ENCODE data around the gene TMEM120B. TPM values are rescaled to one million over a fixed set of nuclear protein-coding genes. Genes with fewer than 3 reads are reported as not detected.
"Not testable (repeated sequence)": the region's sequence is repeated elsewhere in the genome, so short reads cannot be mapped to it uniquely, and the experiment has no call there.

Gene TMEM120B
- total RNA-seq, 1 experiment from 2014 or later = 14.2 TPM

- in situ Hi-C loops (cut with HindIII; ENCODE audit: low pct_unique_long_range_greater_than_20kb, low sequenced_read_pairs) = no loop called here
- DNase-seq (ENCODE audit: low read depth, low spot score) = no peak
Observed at GRCh38 chr12:121723200-121723599, 10.6 kb downstream of the TMEM120B start.

DNA sequence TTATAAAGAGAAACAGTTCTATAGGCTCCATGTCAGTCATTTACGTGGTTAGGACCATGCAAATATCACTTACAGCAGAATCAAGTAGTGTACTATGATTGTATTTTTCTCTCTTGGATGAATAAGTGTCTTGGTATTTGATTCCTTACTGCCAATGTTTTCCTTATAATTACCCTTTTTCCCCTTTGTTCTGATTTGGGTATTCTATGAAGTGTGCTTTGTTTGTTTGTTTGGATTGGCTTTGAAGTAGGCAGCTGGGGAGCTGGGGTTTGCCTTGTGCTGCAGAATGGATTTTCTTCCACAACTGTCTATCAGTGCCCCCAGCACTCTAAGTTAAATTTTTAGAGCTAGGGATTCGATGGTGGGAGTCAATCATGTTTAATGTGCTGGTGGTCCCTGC lies 12.4 kb downstream of the TMEM120B start:
- no peak for DNase-seq (ENCODE audit: low read depth, low spot score)
- in situ Hi-C loops (cut with HindIII; ENCODE audit: low pct_unique_long_range_greater_than_20kb, low sequenced_read_pairs) = no loop called here

DNA sequence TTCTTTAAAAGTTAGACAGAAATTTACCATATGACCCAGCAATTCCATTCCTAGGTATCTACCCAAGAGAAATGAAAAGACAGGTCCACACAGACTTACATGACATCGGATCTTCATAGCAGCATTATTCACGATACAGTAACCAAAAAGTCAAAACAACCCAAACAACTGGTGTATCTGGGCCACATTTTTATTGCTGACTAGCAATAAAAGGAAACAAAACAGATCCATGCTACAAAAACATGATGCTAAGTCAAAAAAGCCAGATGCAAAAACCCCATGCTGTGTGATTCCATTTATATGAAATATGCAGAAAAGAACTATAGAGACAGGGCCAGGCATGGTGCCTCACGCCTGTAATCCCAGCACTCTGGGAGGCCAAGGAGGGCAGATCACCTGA lies 12.9 kb downstream of the TMEM120B start:
- in situ Hi-C loops (cut with HindIII; ENCODE audit: low pct_unique_long_range_greater_than_20kb, low sequenced_read_pairs) = no loop called here
- no peak for DNase-seq (ENCODE audit: low read depth, low spot score)

GRCh38 chr12:121729021-121729420 lies 16.5 kb downstream of the TMEM120B start:
- in situ Hi-C loops (cut with HindIII; ENCODE audit: low pct_unique_long_range_greater_than_20kb, low sequenced_read_pairs) = no loop called here
- no peak for DNase-seq (ENCODE audit: low read depth, low spot score)

DNA sequence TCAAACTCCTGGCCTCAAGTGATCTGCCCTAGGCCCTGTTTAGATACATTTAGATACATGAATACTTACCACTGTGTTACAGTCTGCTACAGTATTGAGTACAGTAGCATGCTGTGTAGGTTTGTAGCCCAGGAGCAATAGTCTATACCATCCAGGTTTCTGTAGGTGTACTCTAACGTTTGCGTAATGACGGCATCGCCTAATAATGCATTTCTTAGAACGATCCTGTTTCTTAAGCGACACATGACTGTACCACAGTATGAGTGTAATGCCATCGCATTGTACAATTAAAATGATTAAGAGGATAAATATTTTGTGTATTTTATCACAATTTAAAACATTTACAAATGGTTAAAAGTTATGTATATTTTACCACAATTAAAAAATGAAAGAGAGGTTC lies 18.9 kb downstream of the TMEM120B start:
- in situ Hi-C loops (cut with HindIII; ENCODE audit: low pct_unique_long_range_greater_than_20kb, low sequenced_read_pairs) = no loop called here
- no peak for DNase-seq (ENCODE audit: low read depth, low spot score)

- in situ Hi-C loops (cut with HindIII; ENCODE audit: low pct_unique_long_range_greater_than_20kb, low sequenced_read_pairs) = no loop called here
- no peak for DNase-seq (ENCODE audit: low read depth, low spot score)
Observed at GRCh38 chr12:121733849-121734248, 21.3 kb downstream of the TMEM120B start.

- in situ Hi-C loops (cut with HindIII; ENCODE audit: low pct_unique_long_range_greater_than_20kb, low sequenced_read_pairs) = no loop called here
- DNase-seq (ENCODE audit: low read depth, low spot score) = no peak
Observed at GRCh38 chr12:121738340-121738858, 25.8 kb downstream of the TMEM120B start.

DNA sequence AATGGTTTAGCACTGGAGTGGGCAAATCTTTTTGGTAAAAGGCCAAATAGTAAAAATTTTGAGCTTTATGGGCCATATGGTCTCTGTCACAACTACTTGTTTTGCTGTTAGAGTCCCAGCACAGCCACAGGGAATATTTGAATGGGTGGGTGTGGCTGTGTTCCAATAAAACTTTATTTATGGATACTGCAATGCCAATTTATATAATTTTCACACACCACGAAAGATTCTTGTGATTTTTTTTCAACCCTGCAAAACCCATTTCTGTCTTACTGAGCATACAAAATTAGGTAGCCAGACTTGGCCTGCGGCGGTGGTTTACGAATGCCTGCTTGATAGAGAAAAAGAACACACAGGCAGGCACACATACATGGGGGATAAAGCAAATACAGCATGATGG lies 28.3 kb downstream of the TMEM120B start:
- in situ Hi-C loops (cut with HindIII; ENCODE audit: low pct_unique_long_range_greater_than_20kb, low sequenced_read_pairs) = no loop called here
- no peak for DNase-seq (ENCODE audit: low read depth, low spot score)

DNA sequence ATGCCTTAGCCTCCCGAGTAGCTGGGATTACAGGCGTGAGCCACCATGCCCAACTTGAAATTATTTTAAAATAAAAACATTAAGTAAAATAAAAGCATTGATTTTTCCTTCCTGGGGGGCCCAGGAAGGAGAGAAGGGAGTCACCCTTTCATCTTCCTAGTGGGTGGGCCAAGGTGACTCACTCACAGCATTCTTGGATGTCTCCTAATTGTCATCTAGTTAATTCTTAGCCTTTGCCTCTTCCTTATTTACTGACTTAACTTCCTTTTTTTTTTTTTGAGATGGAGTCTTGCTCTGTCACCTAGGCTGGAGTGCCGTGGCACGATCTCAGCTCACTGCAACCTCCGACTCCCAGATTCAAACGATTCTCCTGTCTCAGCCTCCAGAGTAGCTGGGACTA lies 29.2 kb downstream of the TMEM120B start:
- no peak for DNase-seq (ENCODE audit: low read depth, low spot score)

GRCh38 chr12:121745545-121745944 lies 33.0 kb downstream of the TMEM120B start:
- in situ Hi-C loops (cut with HindIII; ENCODE audit: low pct_unique_long_range_greater_than_20kb, low sequenced_read_pairs); DNase-seq (ENCODE audit: low read depth, low spot score): not testable (repeated sequence)

More for the DNA sequence above, 29.2 kb downstream of the TMEM120B start:
- in situ Hi-C loops (cut with HindIII; ENCODE audit: low pct_unique_long_range_greater_than_20kb, low sequenced_read_pairs) = no loop called here

- DNase-seq (ENCODE audit: low read depth, low spot score) = no peak
- in situ Hi-C loops (cut with HindIII; ENCODE audit: low pct_unique_long_range_greater_than_20kb, low sequenced_read_pairs) = no loop called here
Observed at GRCh38 chr12:121748218-121748570, 35.6 kb downstream of the TMEM120B start.

GRCh38 chr12:121748571-121749265 lies 36.2 kb downstream of the TMEM120B start:
- in situ Hi-C loops (cut with HindIII; ENCODE audit: low pct_unique_long_range_greater_than_20kb, low sequenced_read_pairs) = no loop called here
- DNase-seq (ENCODE audit: low read depth, low spot score) = peak; percentile 18

DNA sequence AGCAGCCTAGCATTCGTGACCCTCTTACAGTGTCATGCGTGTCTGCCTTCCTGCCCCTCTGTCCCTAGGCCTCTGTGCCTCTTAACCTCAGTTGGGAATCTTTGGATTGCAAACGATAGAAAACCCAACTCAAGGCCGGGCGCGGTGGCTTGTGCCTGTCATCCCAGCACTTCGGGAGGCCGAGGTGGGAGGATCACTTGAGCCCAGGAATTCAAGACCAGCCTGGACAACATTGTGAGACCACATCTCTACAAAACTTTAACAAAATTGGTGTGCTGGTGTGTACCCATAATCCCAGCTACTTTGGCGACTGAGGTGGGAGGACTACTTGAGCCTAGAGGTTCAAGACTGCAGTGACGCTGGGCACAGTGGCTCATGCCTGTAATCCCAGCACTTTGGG lies 36.7 kb downstream of the TMEM120B start:
- no peak for DNase-seq (ENCODE audit: low read depth, low spot score)
- in situ Hi-C loops (cut with HindIII; ENCODE audit: low pct_unique_long_range_greater_than_20kb, low sequenced_read_pairs) = no loop called here

GRCh38 chr12:121750507-121750955 lies 38.0 kb downstream of the TMEM120B start:
- in situ Hi-C loops (cut with HindIII; ENCODE audit: low pct_unique_long_range_greater_than_20kb, low sequenced_read_pairs) = no loop called here
- DNase-seq (ENCODE audit: low read depth, low spot score) = no peak

DNA sequence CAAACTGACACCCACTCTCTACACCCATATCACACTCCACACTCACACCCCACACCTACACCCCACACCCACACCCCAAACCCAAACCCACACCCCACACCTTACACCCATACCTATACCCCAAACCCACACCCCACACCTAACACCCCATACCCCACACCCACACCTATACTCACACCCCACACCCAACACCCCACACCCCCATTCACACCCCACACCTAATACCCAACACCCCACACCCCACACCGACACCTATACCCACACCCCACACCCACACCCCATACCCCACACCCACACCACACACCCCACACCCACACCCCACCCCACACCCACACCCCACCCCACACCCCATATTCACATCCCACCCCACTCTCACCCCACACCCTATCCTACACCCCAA lies 38.5 kb downstream of the TMEM120B start:
- in situ Hi-C loops (cut with HindIII; ENCODE audit: low pct_unique_long_range_greater_than_20kb, low sequenced_read_pairs) = no loop called here
- no peak for DNase-seq (ENCODE audit: low read depth, low spot score)

DNA sequence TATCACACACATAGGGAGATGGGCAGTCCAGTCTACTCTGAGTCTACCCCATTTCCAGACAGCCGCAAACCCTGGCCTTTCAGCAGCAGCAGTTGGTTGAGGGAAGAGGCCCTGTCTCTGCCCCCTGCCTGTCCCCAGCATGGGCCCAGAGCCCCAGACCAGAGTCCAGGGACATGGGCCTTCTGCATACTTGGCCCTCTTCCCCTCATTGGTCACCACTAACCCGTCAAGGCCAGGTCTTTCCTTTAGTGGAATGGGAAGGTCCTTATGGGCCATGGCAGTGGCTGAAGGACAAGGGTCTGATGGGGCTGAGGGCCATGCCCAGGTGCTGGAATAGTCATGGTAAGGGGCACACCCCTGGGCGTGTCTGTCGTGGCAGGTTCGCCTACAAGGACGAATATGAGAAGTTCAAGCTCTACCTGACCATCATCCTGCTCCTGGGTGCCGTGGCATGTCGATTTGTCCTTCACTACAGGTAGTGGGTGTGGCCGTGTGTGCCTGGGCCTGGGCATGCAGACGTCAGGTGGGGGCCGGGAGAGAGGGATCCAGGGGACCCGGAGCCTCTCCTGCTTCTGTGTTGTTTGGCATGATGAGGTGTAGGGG lies 39.3 kb downstream of the TMEM120B start:
- no peak for DNase-seq (ENCODE audit: low read depth, low spot score)
- in situ Hi-C loops (cut with HindIII; ENCODE audit: low pct_unique_long_range_greater_than_20kb, low sequenced_read_pairs) = no loop called here

- DNase-seq (ENCODE audit: low read depth, low spot score) = peak; percentile 88
- in situ Hi-C loops (cut with HindIII; ENCODE audit: low pct_unique_long_range_greater_than_20kb, low sequenced_read_pairs) = no loop called here
Observed at GRCh38 chr12:121753844-121754264, 41.3 kb downstream of the TMEM120B start.

DNA sequence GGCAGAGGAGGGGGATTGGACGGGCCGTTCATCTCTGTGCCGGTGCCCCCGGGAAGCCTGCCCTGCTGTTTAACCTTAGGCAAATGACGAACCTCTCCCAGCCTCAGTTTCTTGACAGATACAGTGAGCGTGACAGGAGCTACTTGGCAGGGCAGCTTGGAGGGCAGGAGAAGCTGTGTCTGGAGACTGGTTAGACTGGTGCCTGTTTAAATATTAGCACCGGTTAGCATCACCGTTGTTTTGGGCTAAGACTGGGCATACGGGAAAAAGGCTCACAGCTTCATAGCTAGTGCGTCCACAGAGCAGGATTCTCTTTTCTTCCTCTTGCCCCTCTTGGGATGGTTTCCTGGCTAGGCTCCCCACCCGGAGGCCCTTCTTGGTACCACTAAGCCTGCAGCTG lies 42.3 kb downstream of the TMEM120B start:
- in situ Hi-C loops (cut with HindIII; ENCODE audit: low pct_unique_long_range_greater_than_20kb, low sequenced_read_pairs) = no loop called here
- DNase-seq (ENCODE audit: low read depth, low spot score) = no peak

GRCh38 chr12:121755591-121755990 lies 43.0 kb downstream of the TMEM120B start:
- in situ Hi-C loops (cut with HindIII; ENCODE audit: low pct_unique_long_range_greater_than_20kb, low sequenced_read_pairs) = no loop called here
- DNase-seq (ENCODE audit: low read depth, low spot score) = no peak
